ENCODE results near the gene MYL7.
"Not testable (repeated sequence)": the region's sequence is repeated elsewhere in the genome, so short reads cannot be mapped to it uniquely, and the experiment has no call there.

Gene MYL7

GRCh38 chr7:44172352-44172751 lies 31.2 kb upstream of the MYL7 start:
- DNase-seq (ENCODE audit: low read depth in 4 of 4, low spot score in 1 of 4): no peak

GRCh38 chr7:44171901-44172300 lies 30.8 kb upstream of the MYL7 start:
- not testable (repeated sequence) for DNase-seq (ENCODE audit: low read depth in 4 of 4, low spot score in 1 of 4)

GRCh38 chr7:44167920-44168319 lies 26.8 kb upstream of the MYL7 start:
- no peak for DNase-seq (ENCODE audit: low read depth in 4 of 4, low spot score in 1 of 4)

GRCh38 chr7:44163591-44163990 lies 22.5 kb upstream of the MYL7 start:
- no peak for DNase-seq (ENCODE audit: low read depth in 4 of 4, low spot score in 1 of 4)

- DNase-seq (ENCODE audit: low read depth in 4 of 4, low spot score in 1 of 4): no peak
Measured at GRCh38 chr7:44162785-44163395, 21.8 kb upstream of the MYL7 start.

- no peak for DNase-seq (ENCODE audit: low read depth in 4 of 4, low spot score in 1 of 4)
Measured at GRCh38 chr7:44162179-44162578, 21.0 kb upstream of the MYL7 start.

- no peak for DNase-seq (ENCODE audit: low read depth in 4 of 4, low spot score in 1 of 4)
Measured at GRCh38 chr7:44161371-44161770, 20.2 kb upstream of the MYL7 start.

GRCh38 chr7:44159824-44160630 lies 18.9 kb upstream of the MYL7 start:
- no peak for DNase-seq (ENCODE audit: low read depth in 4 of 4, low spot score in 1 of 4)

- no peak for DNase-seq (ENCODE audit: low read depth in 4 of 4, low spot score in 1 of 4)
Measured at GRCh38 chr7:44158873-44159631, 17.9 kb upstream of the MYL7 start.

- DNase-seq (ENCODE audit: low read depth in 4 of 4, low spot score in 1 of 4): no peak
Measured at GRCh38 chr7:44158096-44158872, 17.2 kb upstream of the MYL7 start.

GRCh38 chr7:44157116-44158080 lies 16.3 kb upstream of the MYL7 start:
- no peak for DNase-seq (ENCODE audit: low read depth in 4 of 4, low spot score in 1 of 4)

- DNase-seq (ENCODE audit: low read depth in 4 of 4, low spot score in 1 of 4): no peak
Measured at GRCh38 chr7:44156453-44157010, 15.4 kb upstream of the MYL7 start.

- no peak for DNase-seq (ENCODE audit: low read depth in 4 of 4, low spot score in 1 of 4)
Measured at GRCh38 chr7:44155191-44156185, 14.4 kb upstream of the MYL7 start.

GRCh38 chr7:44154703-44155102 lies 13.6 kb upstream of the MYL7 start:
- DNase-seq (ENCODE audit: low read depth in 4 of 4, low spot score in 1 of 4): no peak

- no peak for DNase-seq (ENCODE audit: low read depth in 4 of 4, low spot score in 1 of 4)
Measured at GRCh38 chr7:44153948-44154335, 12.8 kb upstream of the MYL7 start.

- no peak for DNase-seq (ENCODE audit: low read depth in 4 of 4, low spot score in 1 of 4)
Measured at GRCh38 chr7:44152971-44153947, 12.1 kb upstream of the MYL7 start.

GRCh38 chr7:44151956-44152355 lies 10.8 kb upstream of the MYL7 start:
- DNase-seq (ENCODE audit: low read depth in 4 of 4, low spot score in 1 of 4): no peak
